CD4-positive, alpha-beta memory T cell (primary cell): ENCODE results near the gene ILDR2. TPM values are rescaled to one million over a fixed set of nuclear protein-coding genes. Genes with fewer than 3 reads are reported as not detected.

ENCODE experiments used
- CTCF ChIA-PET: fragments of 350-600 bp; sonication (Branson Sonifier 250); formaldehyde crosslinking; loops from one replicate; lab custom pipeline; 2021; ENCODE audit warnings: inconsistent platforms; ENCODE audit not compliant: partially characterized antibody; lab: Charles Lee
- POLR2A ChIA-PET: fragments of 350-600 bp; sonication (Branson Sonifier 250); formaldehyde crosslinking; loops from one replicate; lab custom pipeline; 2021; ENCODE audit not compliant: partially characterized antibody; lab: Charles Lee
- DNase-seq, 5 donors: peaks; one replicate each; pipeline versions ENCODE4 v3.0.0 to v3.0.0-alpha.2; 2020 to 2022; ENCODE audit warnings: mixed read lengths in 1 of 5
- H3K27ac ChIP-seq: one replicate; pipeline ENCODE4 v1.7.0; 2013; ENCODE audit warnings: low read depth, low read length
- H3K27me3 ChIP-seq: 2 replicates; pipeline ENCODE4 v1.7.0; 2013; ENCODE audit warnings: mild to moderate bottlenecking, low read length, moderate library complexity; ENCODE audit not compliant: insufficient read depth
- H3K36me3 ChIP-seq: 2 replicates; pipeline ENCODE4 v1.7.0; 2013; ENCODE audit warnings: mild to moderate bottlenecking, low read length, moderate library complexity; ENCODE audit not compliant: insufficient read depth
- H3K4me1 ChIP-seq: 2 replicates; pipeline ENCODE4 v1.7.0; 2013; ENCODE audit warnings: mild to moderate bottlenecking, low read length, moderate library complexity; ENCODE audit not compliant: insufficient read depth
- H3K4me3 ChIP-seq, 2 donors: one replicate each; pipeline ENCODE4 v1.7.0; 2013; ENCODE audit warnings: low read length in 2 of 2, mild to moderate bottlenecking in 1 of 2
- H3K9me3 ChIP-seq, 2 donors: one replicate each; pipeline ENCODE4 v1.7.0; 2013; ENCODE audit warnings: low read length in 2 of 2, control low read depth in 1 of 2; ENCODE audit not compliant: control insufficient read depth in 1 of 2
- H3K27ac Mint-ChIP-seq, 7 donors: one replicate each; pipeline ENCODE4 v1.8.0; 2020 to 2021; ENCODE audit warnings: mixed read lengths in 7 of 7, mild to moderate bottlenecking in 6 of 7, inconsistent platforms in 3 of 7, moderate library complexity in 3 of 7
- H3K27me3 Mint-ChIP-seq, 2 donors: one replicate each; pipeline ENCODE4 v1.8.0; 2020 to 2021; ENCODE audit warnings: mixed read lengths in 2 of 2
- H3K36me3 Mint-ChIP-seq, 2 donors: one replicate each; pipeline ENCODE4 v1.8.0; 2020 to 2021; ENCODE audit warnings: mixed read lengths in 2 of 2, inconsistent platforms in 1 of 2, mild to moderate bottlenecking in 1 of 2
- H3K4me1 Mint-ChIP-seq, 4 donors: one replicate each; pipeline ENCODE4 v1.8.0; 2020 to 2021; ENCODE audit warnings: mixed read lengths in 4 of 4, mild to moderate bottlenecking in 1 of 4
- H3K4me3 Mint-ChIP-seq, 8 donors: one replicate each; pipeline ENCODE4 v1.8.0; 2020 to 2021; ENCODE audit warnings: mixed read lengths in 8 of 8, mild to moderate bottlenecking in 7 of 8, moderate library complexity in 6 of 8, inconsistent platforms in 3 of 8
- H3K9me3 Mint-ChIP-seq, 8 donors: one replicate each; pipeline ENCODE4 v1.8.0; 2020 to 2021; ENCODE audit warnings: mixed read lengths in 8 of 8, mild to moderate bottlenecking in 5 of 8, inconsistent platforms in 3 of 8, moderate library complexity in 1 of 8
- intact Hi-C: fragments of 100-400 bp; cut with micrococcal nuclease; formaldehyde crosslinking; loops from one replicate; pipeline ENCODE4 v1.15.1; 2023
- polyA plus RNA-seq, 2 donors: library from polyadenylated mRNA; unstranded; fragments of 300-500 nt; fragmentation: Illumina TruSeq; gene quantifications; one replicate each; pipeline ENCODE4 v1.2.3, GENCODE V29; 2021
- total RNA-seq, 2 experiments: library from RNA; stranded (reverse); gene quantifications; one replicate each; pipeline ENCODE4 v1.2.3, GENCODE V29; 2021

The ILDR2 gene
- total and polyA plus RNA-seq, 4 experiments from 2014 or later = 0.21 to 0.52 (median 0.25) TPM; not detected in 1

DNA sequence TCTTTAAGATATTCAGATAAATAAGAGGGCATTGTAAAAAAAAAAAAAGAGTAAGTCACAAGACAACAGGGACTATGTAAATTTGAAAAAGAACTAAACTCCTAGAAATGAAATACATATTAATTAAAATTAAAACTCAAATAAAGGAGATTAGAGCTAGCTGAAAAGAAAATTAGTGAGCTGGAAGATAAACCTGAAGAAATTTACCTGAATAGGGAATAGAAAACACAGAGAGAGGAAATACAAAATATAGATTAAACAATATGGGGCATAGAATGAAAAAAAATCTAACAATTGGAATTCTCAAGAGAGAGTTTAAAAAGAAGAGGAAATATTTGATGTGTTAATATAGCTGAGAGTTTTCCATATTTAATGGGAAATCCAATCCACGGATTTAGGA is 63.7 kb downstream of the ILDR2 start:
- Mint-ChIP-seq H3K4me1 (peaks cover 0 to 7% (median 4%) of the 10 kb centered on the region in 4 donors), H3K27ac (no peak overlapping the region), H3K4me3 (no peak overlapping the region), H3K36me3 (no peaks in the 10 kb centered on the region), H3K27me3 (peaks cover 0 to 2% of the 10 kb centered on the region in 2 donors), H3K9me3 (peaks cover 0 to 3% (median 0%) of the 10 kb centered on the region in 8 donors)
- ChIA-PET CTCF (interaction anchor here (0.9 to 18.6 kb wide), 6 partner anchors 63 to 642 kb away, joined by 3 to 842 read pairs (median 8); partner anchors contain the start of genes CREG1, ILDR2 and POU2F1), POLR2A (interaction anchor here (0.6 to 0.9 kb wide), 3 partner anchors 27 to 146 kb away, joined by 3 to 6 read pairs (median 3); partner anchors contain the start of gene TADA1)
- H3K4me1 ChIP-seq = peaks cover 3% of the 10 kb centered on the region
- no peaks in the 10 kb centered on the region for H3K36me3 ChIP-seq
- no peak overlapping the region for H3K27ac ChIP-seq
- H3K27me3 ChIP-seq = no peaks in the 10 kb centered on the region
- intact Hi-C loops = loop anchor here (5.0 kb wide), 1 partner anchor 641 kb away; the partner anchor contains the start of gene CREG1
- DNase-seq = no peak
- no peaks in the 10 kb centered on the region for H3K9me3 ChIP-seq
- no peak overlapping the region for H3K4me3 ChIP-seq

DNA sequence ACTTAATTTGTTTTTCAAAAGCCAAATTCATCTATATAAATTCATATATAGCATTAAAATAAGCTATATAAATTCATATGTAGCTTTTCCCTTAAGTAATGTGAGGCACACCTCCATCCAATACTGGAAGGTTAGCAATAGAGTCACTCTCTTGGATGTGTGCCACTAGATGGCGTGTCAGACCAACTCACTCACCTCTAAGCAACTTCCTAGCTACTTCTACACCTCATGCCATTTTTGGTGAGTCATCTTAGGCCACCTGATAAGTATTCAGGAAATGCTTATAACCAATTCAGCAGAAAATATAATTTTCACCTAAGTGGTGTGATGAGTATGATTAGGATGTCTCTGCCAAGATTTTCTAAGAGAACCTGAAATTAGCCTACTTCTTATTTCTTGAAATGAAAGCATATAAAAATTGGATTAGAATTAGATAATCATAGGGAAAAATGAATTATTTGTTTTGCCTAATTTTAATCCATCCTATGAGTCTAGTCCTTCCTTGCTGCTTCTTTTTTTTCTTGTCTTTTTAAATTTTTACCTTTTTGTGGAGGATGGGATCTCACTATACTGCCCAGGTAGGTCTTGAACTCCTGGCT is 64.8 kb downstream of the ILDR2 start:
- no peak overlapping the region for H3K4me3 Mint-ChIP-seq
- Histone ChIP-seq H3K4me1 (peaks cover 3% of the 10 kb centered on the region), H3K36me3 (no peaks in the 10 kb centered on the region), H3K4me3 (no peak overlapping the region), H3K27me3 (no peaks in the 10 kb centered on the region), H3K9me3 (no peaks in the 10 kb centered on the region), H3K27ac (no peak overlapping the region)
- H3K27ac Mint-ChIP-seq = no peak overlapping the region
- H3K9me3 Mint-ChIP-seq = peaks cover 0 to 3% (median 0%) of the 10 kb centered on the region in 8 donors
- peak; percentile 73 to 86 (median 80) for DNase-seq
- H3K36me3 Mint-ChIP-seq = no peaks in the 10 kb centered on the region
- intact Hi-C loops = loop anchor here (1.0 to 5.0 kb wide), 6 partner anchors 65 to 642 kb away; partner anchors contain the start of genes CREG1, ILDR2 and POU2F1
- CTCF ChIA-PET = interaction anchor here (0.6 to 18.6 kb wide), 43 partner anchors 8 to 648 kb away, joined by 3 to 842 read pairs (median 4); partner anchors contain the start of genes CREG1, GPA33, POU2F1 and TADA1
- H3K4me1 Mint-ChIP-seq = peaks cover 0 to 7% (median 4%) of the 10 kb centered on the region in 4 donors
- POLR2A ChIA-PET = interaction anchor here (0.7 to 1.6 kb wide), 7 partner anchors 12 to 622 kb away, joined by 3 to 25 read pairs (median 3); partner anchors contain the start of gene TADA1
- H3K27me3 Mint-ChIP-seq = peaks cover 0 to 5% of the 10 kb centered on the region in 2 donors

DNA sequence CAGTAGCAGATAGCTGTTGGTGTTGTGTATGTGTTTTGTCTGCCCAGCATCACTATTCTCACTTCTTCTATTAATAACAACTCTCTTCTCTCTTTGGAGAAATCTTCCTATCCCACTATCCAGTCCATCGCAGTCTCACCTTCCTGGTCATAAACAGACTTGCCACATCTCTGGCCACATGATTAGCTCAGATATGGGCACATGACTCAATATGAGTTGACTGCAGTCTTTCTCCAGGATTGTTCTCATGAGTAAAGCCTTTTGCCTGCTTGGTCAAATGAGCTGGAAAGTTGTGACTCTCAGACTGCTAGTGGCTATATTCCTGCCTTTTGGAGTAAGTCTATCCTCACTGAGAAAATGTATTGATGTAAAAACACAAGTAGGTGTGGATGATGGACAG is 66.4 kb downstream of the ILDR2 start:
- POLR2A ChIA-PET = interaction anchor here (1.2 kb wide), 1 partner anchor 150 kb away, joined by 5 read pairs; no protein-coding TSS in a partner anchor
- H3K36me3 ChIP-seq = no peaks in the 10 kb centered on the region
- CTCF ChIA-PET = interaction anchor here (0.9 to 18.6 kb wide), 12 partner anchors 7 to 647 kb away, joined by 3 to 842 read pairs (median 8); no protein-coding TSS in a partner anchor
- DNase-seq = no peak
- no peaks in the 10 kb centered on the region for H3K36me3 Mint-ChIP-seq
- peaks cover 3% of the 10 kb centered on the region for H3K4me1 ChIP-seq
- H3K27ac ChIP-seq = no peak overlapping the region
- H3K4me1 Mint-ChIP-seq = peaks cover 0 to 7% (median 4%) of the 10 kb centered on the region in 4 donors
- peaks cover 0 to 5% of the 10 kb centered on the region in 2 donors for H3K27me3 Mint-ChIP-seq
- no peaks in the 10 kb centered on the region for H3K27me3 ChIP-seq
- no peaks in the 10 kb centered on the region for H3K9me3 ChIP-seq
- intact Hi-C loops = no loop called here
- no peak overlapping the region for H3K4me3 Mint-ChIP-seq
- H3K27ac Mint-ChIP-seq = no peak overlapping the region
- H3K4me3 ChIP-seq = no peak overlapping the region
- peaks cover 0 to 3% (median 0%) of the 10 kb centered on the region in 8 donors for H3K9me3 Mint-ChIP-seq

DNA sequence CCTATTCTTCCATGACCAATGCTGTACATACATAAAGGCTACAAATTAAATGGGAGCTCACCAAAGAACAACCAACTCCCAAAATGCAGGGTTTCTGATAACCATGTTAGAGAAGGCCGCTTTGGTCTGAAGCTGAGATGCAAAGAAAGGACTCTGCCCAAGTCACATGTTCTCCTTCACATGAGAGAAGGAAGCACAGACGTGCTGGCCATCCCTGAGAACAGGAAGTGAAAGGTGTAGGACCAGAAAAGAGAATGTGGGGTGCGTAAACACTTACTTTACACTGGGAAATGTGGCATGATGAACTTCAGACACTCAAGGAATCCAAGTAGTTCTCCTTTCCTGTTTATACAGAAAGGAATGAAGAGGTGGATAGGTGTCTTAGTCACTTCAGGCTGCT is 67.6 kb downstream of the ILDR2 start:
- no peaks in the 10 kb centered on the region for H3K36me3 Mint-ChIP-seq
- peaks cover 0 to 7% of the 10 kb centered on the region in 2 donors for H3K27me3 Mint-ChIP-seq
- ChIA-PET CTCF (interaction anchor here (18.6 kb wide), 1 partner anchor 151 kb away, joined by 842 read pairs; no protein-coding TSS in a partner anchor), POLR2A (no interaction called here)
- no peak overlapping the region for H3K27ac Mint-ChIP-seq
- peaks cover 0 to 7% (median 4%) of the 10 kb centered on the region in 4 donors for H3K4me1 Mint-ChIP-seq
- Histone ChIP-seq H3K27ac (no peak overlapping the region), H3K27me3 (no peaks in the 10 kb centered on the region), H3K9me3 (no peaks in the 10 kb centered on the region), H3K36me3 (no peaks in the 10 kb centered on the region), H3K4me3 (no peak overlapping the region), H3K4me1 (peaks cover 3% of the 10 kb centered on the region)
- DNase-seq = no peak
- H3K9me3 Mint-ChIP-seq = peaks cover 0 to 3% (median 0%) of the 10 kb centered on the region in 8 donors
- intact Hi-C loops = no loop called here
- no peak overlapping the region for H3K4me3 Mint-ChIP-seq

- Mint-ChIP-seq H3K4me1 (peaks cover 0 to 7% (median 4%) of the 10 kb centered on the region in 4 donors), H3K27ac (no peak overlapping the region), H3K9me3 (peaks cover 0 to 3% (median 0%) of the 10 kb centered on the region in 8 donors), H3K4me3 (no peak overlapping the region), H3K36me3 (no peaks in the 10 kb centered on the region), H3K27me3 (peaks cover 0 to 5% of the 10 kb centered on the region in 2 donors)
- Histone ChIP-seq H3K27me3 (no peaks in the 10 kb centered on the region), H3K4me1 (peaks cover 3% of the 10 kb centered on the region), H3K4me3 (no peak overlapping the region), H3K36me3 (no peaks in the 10 kb centered on the region), H3K9me3 (no peaks in the 10 kb centered on the region), H3K27ac (no peak overlapping the region)
- DNase-seq = no peak
- intact Hi-C loops = no loop called here
- ChIA-PET CTCF (interaction anchor here (1.4 to 18.6 kb wide), 2 partner anchors 151 to 218 kb away, joined by 3 to 842 read pairs; no protein-coding TSS in a partner anchor), POLR2A (no interaction called here)
Observed at GRCh38 chr1:166907051-166907450, 68.3 kb downstream of the ILDR2 start.

- Mint-ChIP-seq H3K27ac (no peak overlapping the region), H3K36me3 (no peaks in the 10 kb centered on the region), H3K4me1 (peaks cover 0 to 7% (median 4%) of the 10 kb centered on the region in 4 donors), H3K9me3 (peaks cover 0 to 3% (median 0%) of the 10 kb centered on the region in 8 donors), H3K4me3 (no peak overlapping the region), H3K27me3 (peaks cover 0 to 5% of the 10 kb centered on the region in 2 donors)
- no peak overlapping the region for H3K4me3 ChIP-seq
- peaks cover 3% of the 10 kb centered on the region for H3K4me1 ChIP-seq
- H3K27ac ChIP-seq = no peak overlapping the region
- H3K36me3 ChIP-seq = no peaks in the 10 kb centered on the region
- ChIA-PET CTCF (interaction anchor here (1.4 to 18.6 kb wide), 2 partner anchors 152 to 218 kb away, joined by 3 to 842 read pairs; no protein-coding TSS in a partner anchor), POLR2A (no interaction called here)
- H3K9me3 ChIP-seq = no peaks in the 10 kb centered on the region
- intact Hi-C loops = no loop called here
- DNase-seq = no peak
- no peaks in the 10 kb centered on the region for H3K27me3 ChIP-seq
Observed at GRCh38 chr1:166906647-166907046, 68.7 kb downstream of the ILDR2 start.

DNA sequence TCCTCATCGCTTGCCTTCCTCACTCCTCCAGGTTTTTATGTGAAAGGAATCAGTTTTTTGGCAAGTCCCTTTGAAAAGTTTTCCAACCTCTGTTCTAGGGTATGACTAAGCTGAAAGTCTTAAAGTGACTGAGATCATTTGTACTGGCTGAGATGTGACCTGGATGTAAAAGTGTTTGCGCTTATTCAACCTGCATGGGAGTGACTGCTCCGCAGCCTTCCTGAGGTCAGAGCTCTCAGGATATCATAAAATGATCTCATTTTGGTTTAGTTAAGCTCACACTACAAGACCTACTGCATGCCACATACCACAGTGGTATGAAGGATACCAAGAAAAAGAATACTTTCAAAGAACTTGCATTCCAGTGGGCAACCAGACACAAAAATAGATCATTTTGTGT is 69.4 kb downstream of the ILDR2 start:
- Mint-ChIP-seq H3K4me1 (peaks cover 0 to 7% (median 3%) of the 10 kb centered on the region in 4 donors), H3K9me3 (no peaks in the 10 kb centered on the region), H3K4me3 (no peak overlapping the region), H3K36me3 (no peaks in the 10 kb centered on the region), H3K27me3 (peaks cover 0 to 5% of the 10 kb centered on the region in 2 donors), H3K27ac (no peak overlapping the region)
- Histone ChIP-seq H3K27ac (no peak overlapping the region), H3K4me3 (no peak overlapping the region), H3K9me3 (no peaks in the 10 kb centered on the region), H3K36me3 (no peaks in the 10 kb centered on the region), H3K27me3 (no peaks in the 10 kb centered on the region), H3K4me1 (peaks cover 3% of the 10 kb centered on the region)
- CTCF ChIA-PET = interaction anchor here (0.8 to 18.6 kb wide), 3 partner anchors 23 to 219 kb away, joined by 3 to 842 read pairs (median 3); no protein-coding TSS in a partner anchor
- POLR2A ChIA-PET = no interaction called here
- intact Hi-C loops = no loop called here
- DNase-seq = no peak
